Osteocyte (in vitro differentiated cells): Measurements from ENCODE around the gene ALS2CL. TPM values are rescaled to one million over a fixed set of nuclear protein-coding genes. Genes with fewer than 3 reads are reported as not detected.

ENCODE experiments used
- DNase-seq: peaks from one replicate; pipeline ENCODE4 v3.0.0; 2021; ENCODE audit warnings: mixed read lengths; ENCODE audit not compliant: unreplicated experiment; ENCODE audit errors: extremely low spot score
- H3K27ac Mint-ChIP-seq: one replicate; pipeline ENCODE4 v1.8.0; 2021; ENCODE audit warnings: mild to moderate bottlenecking, mixed read lengths; ENCODE audit not compliant: unreplicated experiment
- H3K27me3 Mint-ChIP-seq: one replicate; pipeline ENCODE4 v1.8.0; 2021; ENCODE audit warnings: mixed read lengths; ENCODE audit not compliant: unreplicated experiment
- H3K36me3 Mint-ChIP-seq: one replicate; pipeline ENCODE4 v1.8.0; 2021; ENCODE audit warnings: mixed read lengths; ENCODE audit not compliant: unreplicated experiment
- H3K4me1 Mint-ChIP-seq: one replicate; pipeline ENCODE4 v1.8.0; 2021; ENCODE audit warnings: mixed read lengths; ENCODE audit not compliant: unreplicated experiment
- H3K4me3 Mint-ChIP-seq: one replicate; pipeline ENCODE4 v1.8.0; 2021; ENCODE audit warnings: mild to moderate bottlenecking, moderate library complexity, mixed read lengths; ENCODE audit not compliant: unreplicated experiment
- H3K9me3 Mint-ChIP-seq: one replicate; pipeline ENCODE4 v1.8.0; 2021; ENCODE audit warnings: mixed read lengths; ENCODE audit not compliant: unreplicated experiment
- CTCF ChIP-seq: fragments of 200-600 bp; sonication (generic); IDR thresholded peaks from 2 replicates; pipeline ENCODE4 v1.5.0; 2021; ENCODE audit warnings: antibody characterized with exemption, mild to moderate bottlenecking, moderate library complexity
- total RNA-seq: library from RNA; stranded (reverse); gene quantifications from 2 replicates; pipeline ENCODE4 v1.2.1, GENCODE V29; 2021

ALS2CL gene
- total RNA-seq, 1 donor from 2014 or later = 0.99 TPM

- H3K27ac Mint-ChIP-seq = no peak overlapping the region
- H3K4me1 Mint-ChIP-seq = no peaks in the 10 kb centered on the region
- H3K4me3 Mint-ChIP-seq = no peak overlapping the region
- no peak for DNase-seq
- TF ChIP-seq CTCF = no peak
- no peaks in the 10 kb centered on the region for H3K9me3 Mint-ChIP-seq
- H3K36me3 Mint-ChIP-seq = no peaks in the 10 kb centered on the region
- H3K27me3 Mint-ChIP-seq = peaks cover under 1% of the 10 kb centered on the region
These were observed 8.0 kb downstream of the ALS2CL start for GRCh38 chr3:46685446-46685845.

GRCh38 chr3:46684891-46685290 is 8.6 kb downstream of the ALS2CL start:
- DNase-seq = no peak
- no peak for TF ChIP-seq CTCF
- H3K27me3 Mint-ChIP-seq = peaks cover 2% of the 10 kb centered on the region
- H3K36me3 Mint-ChIP-seq = no peaks in the 10 kb centered on the region
- no peak overlapping the region for H3K4me3 Mint-ChIP-seq
- H3K9me3 Mint-ChIP-seq = no peaks in the 10 kb centered on the region
- no peak overlapping the region for H3K27ac Mint-ChIP-seq
- no peaks in the 10 kb centered on the region for H3K4me1 Mint-ChIP-seq

GRCh38 chr3:46682974-46683373 is 10.5 kb downstream of the ALS2CL start:
- Mint-ChIP-seq H3K9me3 (no peaks in the 10 kb centered on the region), H3K27me3 (peaks cover 4% of the 10 kb centered on the region), H3K27ac (no peak overlapping the region), H3K4me3 (no peak overlapping the region), H3K4me1 (no peaks in the 10 kb centered on the region), H3K36me3 (no peaks in the 10 kb centered on the region)
- no peak for DNase-seq
- TF ChIP-seq CTCF = no peak

GRCh38 chr3:46681856-46682540 is 11.5 kb downstream of the ALS2CL start:
- H3K27ac Mint-ChIP-seq = no peak overlapping the region

GRCh38 chr3:46681387-46681786 is 12.1 kb downstream of the ALS2CL start:
- H3K4me1 Mint-ChIP-seq = no peaks in the 10 kb centered on the region
- no peak overlapping the region for H3K4me3 Mint-ChIP-seq
- no peak overlapping the region for H3K27ac Mint-ChIP-seq
- no peaks in the 10 kb centered on the region for H3K9me3 Mint-ChIP-seq
- TF ChIP-seq CTCF = no peak
- no peak for DNase-seq
- no peaks in the 10 kb centered on the region for H3K36me3 Mint-ChIP-seq
- peaks cover 4% of the 10 kb centered on the region for H3K27me3 Mint-ChIP-seq

More at GRCh38 chr3:46681856-46682540, 11.5 kb downstream of the ALS2CL start:
- TF ChIP-seq CTCF = no peak
- no peak for DNase-seq
- peaks cover 4% of the 10 kb centered on the region for H3K27me3 Mint-ChIP-seq
- H3K36me3 Mint-ChIP-seq = no peaks in the 10 kb centered on the region
- no peaks in the 10 kb centered on the region for H3K9me3 Mint-ChIP-seq
- H3K4me1 Mint-ChIP-seq = no peaks in the 10 kb centered on the region
- H3K4me3 Mint-ChIP-seq = no peak overlapping the region
